GM21390 (cell line): Measurements from ENCODE around the gene CD84.
"Not testable (repeated sequence)": the region's sequence is repeated elsewhere in the genome, so short reads cannot be mapped to it uniquely, and the experiment has no call there.

Source experiments
- ATAC-seq: cut with Tn5 transposase; IDR thresholded peaks from one replicate; pipeline ENCODE4 v1.9.1; 2021; ENCODE audit not compliant: unreplicated experiment

Gene CD84

GRCh38 chr1:160579216-160579701 lies at the start of gene CD84:
TSS of gene CD84 (minus strand) at chr1:160579496. CDS start at chr1:160579437, 59 bp downstream.
- no peak for ATAC-seq

GRCh38 chr1:160628799-160629263 lies 49.5 kb upstream of the CD84 start:
- ATAC-seq: no peak

GRCh38 chr1:160627677-160628289 lies 48.5 kb upstream of the CD84 start:
- ATAC-seq: not testable (repeated sequence)

GRCh38 chr1:160626509-160627342 lies 47.4 kb upstream of the CD84 start:
- ATAC-seq: no peak

GRCh38 chr1:160625725-160626498 lies 46.6 kb upstream of the CD84 start:
- ATAC-seq: no peak

GRCh38 chr1:160625321-160625720 lies 46.0 kb upstream of the CD84 start:
- ATAC-seq: no peak

- peak; percentile 25 for ATAC-seq
Observed at GRCh38 chr1:160624464-160624863, 45.2 kb upstream of the CD84 start.

GRCh38 chr1:160623862-160624261 lies 44.6 kb upstream of the CD84 start:
- no peak for ATAC-seq

GRCh38 chr1:160623227-160623633 lies 43.9 kb upstream of the CD84 start:
- no peak for ATAC-seq

- ATAC-seq: no peak
Observed at GRCh38 chr1:160622501-160623226, 43.4 kb upstream of the CD84 start.

GRCh38 chr1:160621633-160622413 lies 42.5 kb upstream of the CD84 start:
- no peak for ATAC-seq

GRCh38 chr1:160620942-160621632 lies 41.8 kb upstream of the CD84 start:
- no peak for ATAC-seq

- ATAC-seq: no peak
Observed at GRCh38 chr1:160619742-160620277, 40.5 kb upstream of the CD84 start.

- ATAC-seq: no peak
Observed at GRCh38 chr1:160618763-160619274, 39.5 kb upstream of the CD84 start.

- ATAC-seq: no peak
Observed at GRCh38 chr1:160618327-160618726, 39.0 kb upstream of the CD84 start.

GRCh38 chr1:160615660-160616059 lies 36.4 kb upstream of the CD84 start:
- ATAC-seq: no peak

GRCh38 chr1:160614410-160614809 lies 35.1 kb upstream of the CD84 start:
- ATAC-seq: no peak

- ATAC-seq: no peak
Observed at GRCh38 chr1:160612613-160613218, 33.4 kb upstream of the CD84 start.
